ENCODE data around the gene ZNF438.

DNA sequence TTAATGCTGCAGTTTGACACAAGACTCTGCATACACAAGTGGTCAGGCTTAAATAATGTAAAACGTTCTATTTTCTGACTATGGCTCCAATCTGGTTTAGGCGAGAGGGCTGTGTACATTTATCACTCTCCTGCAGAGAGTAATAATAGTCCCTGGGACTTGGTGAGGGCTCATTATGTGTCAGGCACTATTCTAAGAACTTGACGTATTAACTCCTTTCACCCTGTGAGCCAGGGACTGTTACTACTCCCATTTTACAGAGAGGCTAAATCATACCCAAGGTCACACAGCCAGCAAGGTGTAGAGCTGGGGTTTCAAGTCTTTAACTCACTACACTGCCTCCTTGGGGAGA lies 214.9 kb downstream of the ZNF438 start:
- TF ChIP-seq POLR2AphosphoS5 (IDR thresholded peaks at IDR 0.05) (no peak), POLR2A (IDR thresholded peaks at IDR 0.05) (no peak)
- TF ChIP-seq, protein P1, sequence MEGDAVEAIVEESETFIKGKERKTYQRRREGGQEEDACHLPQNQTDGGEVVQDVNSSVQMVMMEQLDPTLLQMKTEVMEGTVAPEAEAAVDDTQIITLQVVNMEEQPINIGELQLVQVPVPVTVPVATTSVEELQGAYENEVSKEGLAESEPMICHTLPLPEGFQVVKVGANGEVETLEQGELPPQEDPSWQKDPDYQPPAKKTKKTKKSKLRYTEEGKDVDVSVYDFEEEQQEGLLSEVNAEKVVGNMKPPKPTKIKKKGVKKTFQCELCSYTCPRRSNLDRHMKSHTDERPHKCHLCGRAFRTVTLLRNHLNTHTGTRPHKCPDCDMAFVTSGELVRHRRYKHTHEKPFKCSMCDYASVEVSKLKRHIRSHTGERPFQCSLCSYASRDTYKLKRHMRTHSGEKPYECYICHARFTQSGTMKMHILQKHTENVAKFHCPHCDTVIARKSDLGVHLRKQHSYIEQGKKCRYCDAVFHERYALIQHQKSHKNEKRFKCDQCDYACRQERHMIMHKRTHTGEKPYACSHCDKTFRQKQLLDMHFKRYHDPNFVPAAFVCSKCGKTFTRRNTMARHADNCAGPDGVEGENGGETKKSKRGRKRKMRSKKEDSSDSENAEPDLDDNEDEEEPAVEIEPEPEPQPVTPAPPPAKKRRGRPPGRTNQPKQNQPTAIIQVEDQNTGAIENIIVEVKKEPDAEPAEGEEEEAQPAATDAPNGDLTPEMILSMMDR (IDR thresholded peaks at IDR 0.05) = no peak

Measured in sigmoid colon (tissue), 4 donors.